GM18498 (cell line): Measurements from ENCODE around the gene HS3ST3B1.

Experiments used
- ATAC-seq: cut with Tn5 transposase; IDR thresholded peaks from one replicate; pipeline ENCODE4 v1.9.1; 2021; ENCODE audit warnings: mild to moderate bottlenecking, moderate library complexity; ENCODE audit not compliant: unreplicated experiment

The HS3ST3B1 gene

DNA sequence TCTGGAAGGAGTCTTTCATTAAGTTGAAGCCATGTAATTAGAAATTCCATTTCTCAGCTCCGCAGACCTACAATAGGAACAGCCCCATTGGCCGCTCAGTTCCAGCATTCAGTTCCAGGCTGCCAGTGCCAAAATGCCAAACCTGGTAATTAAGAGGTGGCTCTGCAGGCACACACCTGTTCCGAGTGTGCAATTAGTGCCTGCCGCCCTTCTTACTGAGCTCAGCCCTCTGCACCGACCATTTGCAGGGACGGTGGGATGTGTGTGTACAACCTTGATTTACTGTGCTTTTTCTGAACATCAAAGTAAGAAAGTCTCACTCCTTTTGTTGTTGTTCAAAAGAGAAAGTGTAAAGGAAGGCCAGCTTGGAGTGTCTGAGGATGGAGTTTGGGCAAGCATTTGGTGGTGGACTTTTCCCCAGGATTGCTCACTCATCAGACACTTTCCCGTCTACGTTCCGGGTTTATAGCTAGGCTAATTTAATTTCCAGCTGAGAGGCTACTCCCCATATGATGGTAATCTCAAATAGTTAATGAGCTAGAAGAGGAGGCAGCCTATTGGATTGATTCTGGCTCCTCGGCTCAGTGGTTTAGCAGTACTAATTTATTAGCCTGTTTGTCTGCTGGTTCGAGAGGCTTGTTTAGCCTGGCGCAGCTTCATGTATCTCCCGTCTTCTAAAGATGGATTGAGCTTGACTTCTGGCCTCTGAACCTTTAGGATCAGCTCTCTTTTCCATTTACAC lies 20.0 kb downstream of the HS3ST3B1 start:
- ATAC-seq, result no peak

DNA sequence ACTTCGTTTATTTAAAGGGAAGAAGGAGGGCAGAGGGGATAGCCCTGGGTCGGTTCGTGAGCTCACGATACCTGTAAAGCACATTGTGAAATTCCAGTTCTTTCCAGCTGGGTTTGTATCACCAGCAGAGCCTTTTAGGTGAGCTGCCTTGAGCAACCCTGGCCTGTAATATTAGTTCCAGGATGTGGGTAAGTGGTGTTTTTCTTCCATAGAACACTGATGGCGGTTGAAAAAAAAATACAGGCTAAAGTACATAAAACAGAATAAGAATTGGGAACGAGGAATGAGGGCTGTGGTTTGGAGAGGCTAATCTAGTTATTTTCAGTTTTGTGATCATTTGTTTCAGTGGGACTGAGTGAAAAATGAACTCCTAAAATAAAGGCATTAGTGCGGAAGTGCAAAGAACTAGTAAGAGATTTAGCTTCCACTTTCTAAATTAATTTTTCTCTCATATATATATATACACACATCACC lies 20.6 kb downstream of the HS3ST3B1 start:
- no peak for ATAC-seq

- ATAC-seq, result no peak
Measured at GRCh38 chr17:14321980-14322776, 21.3 kb downstream of the HS3ST3B1 start.

DNA sequence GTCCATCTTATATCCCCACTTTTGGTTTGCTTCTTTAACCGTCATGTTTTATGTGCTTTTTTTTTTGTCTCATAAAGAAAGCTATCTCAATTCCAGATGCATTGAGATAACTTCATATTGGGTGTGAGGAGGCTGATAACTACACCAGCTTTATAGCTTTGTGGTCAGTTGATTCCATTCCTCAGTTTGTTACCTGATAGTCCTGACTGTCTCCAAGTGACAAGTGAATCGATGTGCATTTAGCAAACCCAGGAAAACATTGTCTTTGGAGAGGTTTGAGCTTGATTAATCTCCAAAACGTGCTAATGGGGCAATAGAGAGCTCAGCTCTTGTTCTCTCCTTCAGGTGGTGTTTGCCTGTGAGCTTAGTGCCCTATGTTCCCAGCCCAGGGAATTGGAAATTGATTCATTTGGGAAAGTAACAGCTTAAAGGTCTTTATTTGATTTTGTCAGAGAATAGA lies 22.7 kb downstream of the HS3ST3B1 start:
- no peak for ATAC-seq

DNA sequence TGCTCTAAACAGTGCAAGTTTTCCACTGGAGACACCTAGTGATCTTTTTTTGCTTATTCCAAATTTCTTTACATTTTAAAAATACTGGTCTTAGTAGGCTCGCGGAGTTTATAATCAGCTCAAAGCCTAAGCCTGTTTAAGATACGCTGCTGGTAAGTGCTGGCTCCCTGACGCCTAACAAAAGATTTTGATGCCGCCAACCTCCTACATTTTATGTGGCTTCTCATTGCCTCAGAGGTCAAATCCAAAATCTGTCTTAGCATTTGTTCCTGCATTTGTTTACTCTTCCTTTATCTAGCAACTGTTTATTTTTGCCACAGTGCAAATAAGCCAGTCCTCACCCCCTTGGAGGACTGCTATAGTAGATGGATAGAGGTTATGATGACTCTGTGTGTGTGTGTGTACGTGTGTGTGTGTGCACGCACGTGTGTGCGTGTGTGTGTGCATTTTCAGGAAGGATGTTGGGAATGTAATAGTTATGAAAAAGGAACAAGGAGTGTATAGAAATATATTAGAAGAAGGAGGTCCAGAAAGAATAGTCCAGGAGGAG lies 24.8 kb downstream of the HS3ST3B1 start:
- no peak for ATAC-seq

DNA sequence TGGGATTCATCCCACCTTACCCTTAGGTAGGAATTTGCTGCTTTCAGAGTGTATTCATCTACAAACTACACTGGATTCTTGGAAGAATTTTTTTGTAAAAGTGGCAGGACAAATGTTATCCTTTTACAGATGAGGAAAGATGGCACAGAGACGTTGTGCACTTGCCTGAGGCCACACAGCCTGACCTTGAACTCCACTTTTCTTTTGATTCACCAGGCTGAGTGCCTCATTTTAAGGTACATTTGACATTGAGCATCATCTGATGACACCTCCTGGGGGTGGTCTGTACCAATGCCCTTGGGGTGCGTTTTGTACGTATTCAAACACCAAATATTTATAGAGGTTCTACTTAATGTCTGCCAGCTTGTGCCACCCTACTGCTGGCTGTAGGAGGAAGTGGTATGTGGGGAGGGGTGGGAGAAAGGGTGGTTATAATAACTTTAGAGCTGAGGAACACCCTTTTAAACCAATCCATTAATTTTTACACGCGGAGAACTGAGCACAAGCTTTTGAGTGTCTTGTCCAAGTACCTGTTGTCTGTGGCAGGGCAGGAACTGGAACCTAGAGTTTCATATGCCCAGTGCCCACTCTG lies 29.1 kb downstream of the HS3ST3B1 start:
- ATAC-seq, result no peak

- no peak for ATAC-seq
Measured at GRCh38 chr17:14330492-14330962, 29.6 kb downstream of the HS3ST3B1 start.

DNA sequence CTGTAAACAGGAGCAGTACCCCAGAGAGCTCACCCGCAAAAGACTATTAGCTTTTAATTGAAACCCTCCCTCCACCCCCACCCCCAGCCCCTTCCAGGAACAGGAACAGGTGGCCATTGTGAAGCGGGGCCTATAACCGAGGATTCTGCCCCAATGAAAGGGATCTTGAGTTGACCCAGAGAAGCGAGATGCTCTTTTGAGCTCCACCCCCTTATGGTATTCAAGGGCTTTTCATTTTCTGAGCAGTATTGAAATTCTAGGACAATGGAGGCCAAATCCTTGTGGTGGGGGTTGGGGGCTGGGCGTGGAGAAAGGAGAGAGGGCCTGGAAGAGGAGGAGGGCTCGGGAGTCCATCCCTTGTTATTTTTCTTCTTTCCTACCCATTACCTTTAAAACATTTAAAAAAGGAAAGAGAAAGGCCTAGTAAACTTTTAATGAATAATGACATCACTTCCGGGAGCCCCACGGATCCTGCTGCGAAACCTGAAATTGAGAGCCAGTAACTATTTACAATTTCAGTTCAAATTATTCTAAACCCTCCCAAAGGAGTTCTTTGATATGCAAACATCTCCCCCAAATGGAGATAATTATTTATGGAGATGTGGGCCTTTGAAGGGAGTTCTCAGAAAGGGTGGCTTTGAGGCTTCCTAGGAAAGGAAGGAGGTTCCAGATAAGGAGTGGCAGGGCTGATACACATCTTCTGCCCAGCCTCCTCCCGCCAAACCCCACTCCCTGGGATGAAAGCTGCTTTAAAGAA lies 30.5 kb downstream of the HS3ST3B1 start:
- no peak for ATAC-seq

DNA sequence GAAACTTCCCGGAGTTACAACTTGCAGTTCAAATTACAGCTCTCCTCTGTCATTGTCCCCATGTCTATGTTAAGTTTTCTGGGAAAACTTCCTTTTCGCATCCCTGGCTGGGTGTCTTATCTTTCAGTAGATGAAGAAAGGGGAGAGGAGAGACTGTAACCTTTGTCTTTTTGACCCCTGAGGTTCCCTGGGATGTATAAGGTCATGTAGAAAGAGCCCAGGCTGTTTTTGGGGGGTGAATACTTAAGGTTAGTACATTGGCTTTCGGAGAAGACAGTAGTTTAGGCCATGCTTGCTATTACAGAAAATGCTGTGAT lies 31.1 kb downstream of the HS3ST3B1 start:
- ATAC-seq, result no peak

DNA sequence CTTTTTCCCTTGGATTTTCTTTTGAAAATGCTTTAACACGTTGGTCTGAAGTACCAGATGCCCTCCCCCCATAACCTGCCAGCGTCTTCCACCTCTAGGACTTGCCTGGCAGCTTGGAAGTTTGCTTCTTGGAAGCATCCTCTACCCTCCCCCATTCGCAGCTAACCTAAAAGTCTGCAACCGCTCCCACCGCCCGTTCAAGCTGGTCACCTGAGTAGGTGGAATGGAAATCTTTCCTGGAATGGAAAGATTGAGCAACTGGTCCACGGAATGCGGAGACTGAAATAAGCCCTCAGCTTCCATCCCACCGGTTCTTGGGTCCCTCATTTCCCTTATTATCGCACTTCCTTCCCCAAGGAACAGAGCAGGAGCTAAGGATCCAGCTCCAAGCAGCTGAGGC lies 31.4 kb downstream of the HS3ST3B1 start:
- ATAC-seq, result no peak

DNA sequence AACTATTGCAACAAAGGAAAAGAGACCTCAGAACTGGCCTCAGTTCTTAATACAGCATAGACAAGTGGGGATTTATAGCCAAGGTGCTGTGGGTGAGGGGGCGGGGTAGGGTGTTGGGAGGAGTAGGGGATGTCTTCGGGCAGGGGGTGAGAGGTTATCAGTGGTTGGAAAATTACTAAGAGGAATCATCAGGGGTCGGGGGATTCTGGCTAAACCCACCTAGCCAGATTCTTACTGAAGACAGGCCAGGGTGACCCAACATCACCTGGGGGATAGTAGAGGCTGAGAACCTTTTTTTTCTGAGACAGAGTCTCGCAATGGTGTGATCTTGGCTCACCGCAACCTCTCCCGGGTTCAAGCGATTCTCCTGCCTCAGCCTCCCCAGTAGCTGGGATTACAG lies 32.6 kb downstream of the HS3ST3B1 start:
- no peak for ATAC-seq

- ATAC-seq, result no peak
Measured at GRCh38 chr17:14334276-14334840, 33.5 kb downstream of the HS3ST3B1 start.

DNA sequence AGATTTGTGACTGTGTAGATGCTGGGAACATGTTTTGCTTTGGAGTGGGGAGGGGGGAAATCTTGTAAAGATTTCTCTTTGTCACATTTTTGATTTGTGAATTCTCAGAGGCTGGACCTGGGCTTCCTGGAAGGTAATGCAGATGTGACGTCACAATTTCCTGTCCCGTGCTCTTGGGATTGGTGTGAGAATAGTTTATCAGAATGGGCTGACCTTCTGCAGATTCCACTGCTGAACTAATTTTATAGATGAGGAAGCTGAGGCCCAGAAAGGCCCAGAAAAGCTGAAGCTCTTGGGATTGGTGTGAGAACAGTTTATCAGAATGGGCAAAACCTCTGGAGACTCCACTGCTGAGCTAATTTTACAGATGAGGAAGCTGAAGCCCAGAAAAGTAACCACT lies 34.0 kb downstream of the HS3ST3B1 start:
- ATAC-seq, result no peak

DNA sequence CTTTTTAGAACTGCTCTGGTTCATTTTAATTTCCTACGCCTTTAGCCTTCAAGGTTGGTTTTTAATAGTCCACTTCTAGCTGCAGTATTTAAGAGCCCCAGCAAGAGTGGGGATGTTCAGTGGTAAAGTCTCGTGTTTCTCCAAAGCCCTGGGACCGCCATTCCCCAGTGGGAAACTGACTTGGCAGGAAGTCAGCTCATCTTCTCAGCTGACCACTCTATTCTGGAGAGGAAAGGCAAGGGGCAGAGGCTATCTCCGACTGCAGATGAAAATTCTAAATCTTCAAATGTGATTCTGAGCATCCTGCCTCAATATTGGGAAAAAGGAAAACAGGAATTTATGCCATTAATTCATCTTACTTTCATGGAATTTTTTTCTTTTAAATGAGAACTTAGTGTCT lies 35.5 kb downstream of the HS3ST3B1 start:
- no peak for ATAC-seq

- peak; percentile 58 for ATAC-seq
Measured at GRCh38 chr17:14337596-14338079, 36.8 kb downstream of the HS3ST3B1 start.

- ATAC-seq, result no peak
Measured at GRCh38 chr17:14340857-14341754, 40.2 kb downstream of the HS3ST3B1 start.

DNA sequence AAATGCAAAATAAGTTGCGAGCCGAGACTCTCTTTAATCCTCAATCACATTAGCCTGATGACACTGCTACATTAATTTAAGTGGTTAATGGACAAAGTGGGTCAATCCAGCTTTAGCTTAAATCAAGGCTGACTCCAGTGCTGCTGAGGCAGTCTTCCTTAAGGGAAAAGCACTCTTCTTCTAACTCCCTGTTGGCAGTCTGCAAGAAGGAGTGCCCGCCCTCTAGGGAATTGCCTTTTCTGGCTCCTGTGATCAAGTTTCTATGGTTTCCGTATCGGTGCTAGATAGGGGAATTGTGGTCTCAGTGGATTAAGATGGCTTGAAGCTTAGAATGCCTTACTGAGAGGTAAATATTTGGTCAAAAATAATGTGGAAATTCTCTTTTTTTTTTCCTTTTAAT lies 41.0 kb downstream of the HS3ST3B1 start:
- no peak for ATAC-seq

- ATAC-seq, result no peak
Measured at GRCh38 chr17:14346801-14347200, 45.9 kb downstream of the HS3ST3B1 start.

DNA sequence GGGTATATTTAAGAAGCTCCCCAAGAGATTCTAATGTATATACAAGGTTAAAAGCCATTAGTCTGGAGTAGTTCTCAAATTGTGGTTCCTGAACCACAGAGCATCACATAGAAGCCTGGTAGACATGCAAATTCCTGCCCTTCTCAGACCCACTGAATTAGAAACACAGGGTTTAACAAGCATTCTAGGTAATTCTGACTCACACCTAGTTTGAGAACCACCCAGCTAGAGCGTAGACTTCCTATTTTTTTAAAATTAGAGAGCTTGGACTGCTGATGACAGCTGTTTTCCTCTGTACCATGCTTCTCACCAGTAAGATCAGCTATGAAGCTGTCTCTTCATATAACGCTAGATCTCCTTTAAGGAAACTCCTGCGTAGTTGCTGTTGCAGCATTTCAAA lies 50.6 kb downstream of the HS3ST3B1 start:
- ATAC-seq, result peak; percentile 86
